BLaER1 treated with 17β-estradiol and CSF1 and Interleukin-3, amounts not matched to agents 10 nM and 100 nM (cell line): ENCODE results near the gene SEC14L2.

Experiments
- H3K27ac ChIP-seq, 11 experiments: shearing (Covaris generic); formaldehyde crosslinking; 2 replicates each; pipeline ENCODE4 v1.8.1; 2022
- H3K27me3 ChIP-seq, 11 experiments: shearing (Covaris generic); formaldehyde crosslinking; 2 replicates each; pipeline ENCODE4 v1.8.1; 2022
- H3K36me3 ChIP-seq, 11 experiments: shearing (Covaris generic); formaldehyde crosslinking; 2 replicates each; pipeline ENCODE4 v1.8.1; 2022
- H3K4me1 ChIP-seq, 10 experiments: shearing (Covaris generic); formaldehyde crosslinking; 2 replicates each; pipeline ENCODE4 v1.8.1; 2022
- H3K4me2 ChIP-seq, 11 experiments: shearing (Covaris generic); formaldehyde crosslinking; 2 replicates each; pipeline ENCODE4 v1.8.1; 2022
- H3K4me3 ChIP-seq, 10 experiments: shearing (Covaris generic); formaldehyde crosslinking; 2 replicates each; pipeline ENCODE4 v1.8.1; 2022
- H3K9ac ChIP-seq, 11 experiments: shearing (Covaris generic); formaldehyde crosslinking; 2 replicates each; pipeline ENCODE4 v1.8.1; 2022
- H3K9me3 ChIP-seq, 11 experiments: shearing (Covaris generic); formaldehyde crosslinking; replicated peaks in 1 of 11; 2 replicates each; pipeline ENCODE4 v1.8.1; 2022
- H4K20me1 ChIP-seq, 11 experiments: shearing (Covaris generic); formaldehyde crosslinking; 2 replicates each; pipeline ENCODE4 v1.8.1; 2022
- Cebpa-rat ChIP-seq, 11 experiments: shearing (Covaris generic); IDR thresholded peaks; 2 replicates each; pipeline ENCODE4 v1.8.1; 2022

The SEC14L2 gene

GRCh38 chr22:30425327-30425615, 28.5 kb downstream of the SEC14L2 start:
- no peak for TF ChIP-seq Cebpa-rat (IDR thresholded peaks at IDR 0.05)
- H4K20me1 ChIP-seq: peaks cover 0 to 38% (median 25%) of the 10 kb centered on the region in 11 experiments; a peak in 17 of 22 replicates
- H3K4me2 ChIP-seq: peak overlapping the region; percentile 73 to 100 (median 86)
- no peaks in the 10 kb centered on the region for H3K27me3 ChIP-seq
- no peaks in the 10 kb centered on the region for H3K9me3 ChIP-seq
- H3K9ac ChIP-seq: peak overlapping the region; percentile 85 to 92 (median 90)
- peak overlapping the region; percentile 69 to 97 (median 87); a peak in 21 of 22 replicates for H3K27ac ChIP-seq
- peak overlapping the region; percentile 73 to 95 (median 84) for H3K4me3 ChIP-seq
- peaks cover 45 to 62% (median 59%) of the 10 kb centered on the region in 10 experiments for H3K4me1 ChIP-seq
- H3K36me3 ChIP-seq: peaks cover 24 to 40% (median 32%) of the 10 kb centered on the region in 11 experiments; a peak in 21 of 22 replicates

GRCh38 chr22:30425616-30426387, 29.0 kb downstream of the SEC14L2 start, which contains the start of gene MTFP1:
Gene MTFP1, plus strand, starts transcription at chr22:30425768. Its CDS starts 112 bp downstream, at chr22:30425880.
- Histone ChIP-seq H3K27ac (peak within 1 kb of the TSS; percentile 69 to 97 (median 90)), H3K4me3 (peak within 1 kb of the TSS; percentile 73 to 95 (median 84)), H3K9ac (peak within 1 kb of the TSS; percentile 85 to 92 (median 90)), H3K4me1 (peaks cover 45 to 57% (median 54%) of the 10 kb centered on the region in 10 experiments), H3K4me2 (peak within 1 kb of the TSS; percentile 73 to 100 (median 86)), H4K20me1 (peaks cover 0 to 42% (median 25%) of the 10 kb centered on the region in 11 experiments; a peak in 17 of 22 replicates), H3K27me3 (no peaks in the 10 kb centered on the region), H3K9me3 (no peaks in the 10 kb centered on the region), H3K36me3 (peaks cover 24 to 37% (median 30%) of the 10 kb centered on the region in 11 experiments; a peak in 21 of 22 replicates)
- TF ChIP-seq Cebpa-rat (IDR thresholded peaks at IDR 0.05): no peak

GRCh38 chr22:30426388-30427353, 29.9 kb downstream of the SEC14L2 start:
- H3K4me2 ChIP-seq: peak overlapping the region; percentile 73 to 100 (median 86)
- peak overlapping the region; percentile 73 to 95 (median 84) for H3K4me3 ChIP-seq
- no peak for TF ChIP-seq Cebpa-rat (IDR thresholded peaks at IDR 0.05)
- peaks cover 24 to 37% (median 30%) of the 10 kb centered on the region in 11 experiments; a peak in 21 of 22 replicates for H3K36me3 ChIP-seq
- peaks cover 0 to 51% (median 25%) of the 10 kb centered on the region in 11 experiments; a peak in 17 of 22 replicates for H4K20me1 ChIP-seq
- H3K4me1 ChIP-seq: peaks cover 38 to 49% (median 46%) of the 10 kb centered on the region in 10 experiments
- no peaks in the 10 kb centered on the region for H3K27me3 ChIP-seq
- peak overlapping the region; percentile 69 to 97 (median 87); a peak in 20 of 22 replicates for H3K27ac ChIP-seq
- peak overlapping the region; percentile 85 to 92 (median 90) for H3K9ac ChIP-seq
- H3K9me3 ChIP-seq: no peaks in the 10 kb centered on the region

GRCh38 chr22:30427871-30428270, 31.1 kb downstream of the SEC14L2 start:
- Histone ChIP-seq H3K4me3 (no peak overlapping the region), H3K4me2 (peak overlapping the region in 1 of 11 experiments; percentile 89; a peak in 2 of 22 replicates), H3K9ac (peak overlapping the region in 1 of 11 experiments; percentile 18; a peak in 1 of 22 replicates), H3K9me3 (no peaks in the 10 kb centered on the region), H4K20me1 (peaks cover 0 to 53% (median 25%) of the 10 kb centered on the region in 11 experiments; a peak in 17 of 22 replicates), H3K27me3 (no peaks in the 10 kb centered on the region), H3K27ac (no peak overlapping the region), H3K4me1 (peaks cover 26 to 37% (median 34%) of the 10 kb centered on the region in 10 experiments), H3K36me3 (peaks cover 24 to 41% (median 30%) of the 10 kb centered on the region in 11 experiments; a peak in 21 of 22 replicates)
- no peak for TF ChIP-seq Cebpa-rat (IDR thresholded peaks at IDR 0.05)

DNA sequence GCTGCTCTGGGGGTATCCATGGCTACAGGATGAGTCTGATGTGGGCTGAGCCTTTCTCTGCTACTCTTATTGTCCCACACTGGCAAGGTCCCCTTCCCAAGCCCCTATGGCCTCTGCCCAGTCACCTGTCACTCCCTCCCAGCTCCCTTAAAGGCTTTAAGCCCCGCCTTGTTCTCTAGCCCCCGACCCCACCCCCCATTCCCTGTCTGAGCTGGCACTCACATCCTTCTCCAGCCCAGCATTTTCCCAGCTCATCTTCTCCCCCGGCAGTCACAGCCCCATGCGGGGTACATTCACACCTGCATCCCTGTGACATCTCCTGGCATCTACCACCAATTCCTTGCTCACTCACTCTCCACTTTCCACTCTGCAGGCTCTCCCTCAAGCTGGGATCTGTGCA, 33.1 kb downstream of the SEC14L2 start:
- Histone ChIP-seq H3K4me1 (peaks cover 16 to 30% (median 23%) of the 10 kb centered on the region in 10 experiments), H3K36me3 (peaks cover 24 to 42% (median 30%) of the 10 kb centered on the region in 11 experiments; a peak in 21 of 22 replicates), H3K27ac (no peak overlapping the region), H4K20me1 (peaks cover 0 to 53% (median 25%) of the 10 kb centered on the region in 11 experiments; a peak in 17 of 22 replicates), H3K9ac (no peak overlapping the region), H3K4me2 (no peak overlapping the region), H3K9me3 (peaks cover 0 to 2% (median 0%) of the 10 kb centered on the region in 11 experiments; a peak in 5 of 22 replicates), H3K27me3 (no peaks in the 10 kb centered on the region), H3K4me3 (no peak overlapping the region)
- no peak for TF ChIP-seq Cebpa-rat (IDR thresholded peaks at IDR 0.05)

- Histone ChIP-seq H4K20me1 (peaks cover 0 to 53% (median 25%) of the 10 kb centered on the region in 11 experiments; a peak in 17 of 22 replicates), H3K27me3 (no peaks in the 10 kb centered on the region), H3K9ac (no peak overlapping the region), H3K4me2 (no peak overlapping the region), H3K36me3 (peaks cover 24 to 42% (median 30%) of the 10 kb centered on the region in 11 experiments; a peak in 21 of 22 replicates), H3K4me3 (no peak overlapping the region), H3K4me1 (peaks cover 21 to 35% (median 28%) of the 10 kb centered on the region in 10 experiments), H3K9me3 (peaks cover 3 to 12% (median 8%) of the 10 kb centered on the region in 11 experiments; a peak in 17 of 22 replicates), H3K27ac (no peak overlapping the region)
- TF ChIP-seq Cebpa-rat (IDR thresholded peaks at IDR 0.05): no peak
Measured at GRCh38 chr22:30430933-30431332, 34.1 kb downstream of the SEC14L2 start.

DNA sequence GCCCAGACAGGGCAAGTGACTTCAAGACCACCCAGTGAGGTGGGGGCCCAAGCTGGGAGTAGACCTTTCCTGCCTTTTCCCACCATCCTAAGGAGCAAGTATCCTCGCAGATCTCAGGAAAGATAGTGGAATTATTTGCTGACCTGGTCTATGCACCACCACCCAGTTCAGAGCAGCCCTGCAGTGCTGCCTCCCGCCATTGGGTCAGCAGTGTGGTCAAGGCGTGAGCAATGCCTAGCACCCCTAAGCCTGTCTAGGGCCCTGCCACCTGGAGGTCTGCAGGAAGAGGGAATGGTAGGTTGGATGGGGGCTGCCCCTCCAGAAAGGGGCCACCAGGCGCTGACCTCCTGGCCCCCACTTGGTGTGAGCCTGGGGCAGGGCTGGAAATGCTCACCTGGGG, 35.3 kb downstream of the SEC14L2 start:
- TF ChIP-seq Cebpa-rat (IDR thresholded peaks at IDR 0.05): no peak
- H3K9me3 ChIP-seq: peaks cover 3 to 17% (median 9%) of the 10 kb centered on the region in 11 experiments; a peak in 17 of 22 replicates
- H4K20me1 ChIP-seq: peaks cover 0 to 47% (median 22%) of the 10 kb centered on the region in 11 experiments; a peak in 17 of 22 replicates
- H3K4me2 ChIP-seq: no peak overlapping the region
- peaks cover 24 to 39% (median 27%) of the 10 kb centered on the region in 11 experiments; a peak in 21 of 22 replicates for H3K36me3 ChIP-seq
- no peak overlapping the region for H3K4me3 ChIP-seq
- no peak overlapping the region for H3K27ac ChIP-seq
- peaks cover 12 to 28% (median 21%) of the 10 kb centered on the region in 10 experiments for H3K4me1 ChIP-seq
- peaks cover 0 to 6% (median 0%) of the 10 kb centered on the region in 11 experiments; a peak in 2 of 22 replicates for H3K27me3 ChIP-seq
- no peak overlapping the region for H3K9ac ChIP-seq

DNA sequence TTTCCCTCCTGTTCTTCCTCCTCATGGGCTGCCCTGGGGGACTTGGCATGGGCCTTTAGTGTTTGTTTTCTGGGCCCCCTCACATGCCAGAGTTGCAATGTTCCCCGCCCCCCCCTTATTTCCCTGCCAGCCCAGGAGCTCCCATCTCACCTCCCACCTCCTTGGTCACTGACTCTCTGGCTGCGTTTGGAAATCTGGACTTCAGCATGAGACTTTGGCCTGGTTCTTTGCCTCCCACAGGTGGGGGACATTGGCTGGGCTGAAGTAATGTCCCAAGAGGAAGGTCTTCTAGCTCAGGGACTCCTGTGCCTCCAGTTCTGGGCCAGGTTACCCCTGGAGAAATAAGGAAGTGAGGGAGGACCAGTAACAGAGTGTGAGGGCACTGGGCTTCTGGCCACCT, 35.7 kb downstream of the SEC14L2 start:
- Histone ChIP-seq H3K9ac (no peak overlapping the region), H3K4me1 (peaks cover 11 to 24% (median 17%) of the 10 kb centered on the region in 10 experiments), H4K20me1 (peaks cover 0 to 43% (median 18%) of the 10 kb centered on the region in 11 experiments; a peak in 14 of 22 replicates), H3K36me3 (peaks cover 19 to 34% (median 23%) of the 10 kb centered on the region in 11 experiments; a peak in 21 of 22 replicates), H3K9me3 (peaks cover 3 to 17% (median 9%) of the 10 kb centered on the region in 11 experiments; a peak in 17 of 22 replicates), H3K4me3 (no peak overlapping the region), H3K27ac (no peak overlapping the region), H3K27me3 (peaks cover 0 to 10% (median 0%) of the 10 kb centered on the region in 11 experiments; a peak in 4 of 22 replicates), H3K4me2 (no peak overlapping the region)
- TF ChIP-seq Cebpa-rat (IDR thresholded peaks at IDR 0.05): no peak
